GM19099 (cell line): ENCODE results near the gene RXYLT1.

Source experiments
- POLR2A ChIP-seq: IDR thresholded peaks from 3 replicates; pipeline ENCODE4 v1.6.1; 2011; ENCODE audit warnings: low read depth; ENCODE audit not compliant: insufficient read length; ENCODE audit errors: extremely low read depth

Gene RXYLT1, protein sequence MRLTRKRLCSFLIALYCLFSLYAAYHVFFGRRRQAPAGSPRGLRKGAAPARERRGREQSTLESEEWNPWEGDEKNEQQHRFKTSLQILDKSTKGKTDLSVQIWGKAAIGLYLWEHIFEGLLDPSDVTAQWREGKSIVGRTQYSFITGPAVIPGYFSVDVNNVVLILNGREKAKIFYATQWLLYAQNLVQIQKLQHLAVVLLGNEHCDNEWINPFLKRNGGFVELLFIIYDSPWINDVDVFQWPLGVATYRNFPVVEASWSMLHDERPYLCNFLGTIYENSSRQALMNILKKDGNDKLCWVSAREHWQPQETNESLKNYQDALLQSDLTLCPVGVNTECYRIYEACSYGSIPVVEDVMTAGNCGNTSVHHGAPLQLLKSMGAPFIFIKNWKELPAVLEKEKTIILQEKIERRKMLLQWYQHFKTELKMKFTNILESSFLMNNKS

DNA sequence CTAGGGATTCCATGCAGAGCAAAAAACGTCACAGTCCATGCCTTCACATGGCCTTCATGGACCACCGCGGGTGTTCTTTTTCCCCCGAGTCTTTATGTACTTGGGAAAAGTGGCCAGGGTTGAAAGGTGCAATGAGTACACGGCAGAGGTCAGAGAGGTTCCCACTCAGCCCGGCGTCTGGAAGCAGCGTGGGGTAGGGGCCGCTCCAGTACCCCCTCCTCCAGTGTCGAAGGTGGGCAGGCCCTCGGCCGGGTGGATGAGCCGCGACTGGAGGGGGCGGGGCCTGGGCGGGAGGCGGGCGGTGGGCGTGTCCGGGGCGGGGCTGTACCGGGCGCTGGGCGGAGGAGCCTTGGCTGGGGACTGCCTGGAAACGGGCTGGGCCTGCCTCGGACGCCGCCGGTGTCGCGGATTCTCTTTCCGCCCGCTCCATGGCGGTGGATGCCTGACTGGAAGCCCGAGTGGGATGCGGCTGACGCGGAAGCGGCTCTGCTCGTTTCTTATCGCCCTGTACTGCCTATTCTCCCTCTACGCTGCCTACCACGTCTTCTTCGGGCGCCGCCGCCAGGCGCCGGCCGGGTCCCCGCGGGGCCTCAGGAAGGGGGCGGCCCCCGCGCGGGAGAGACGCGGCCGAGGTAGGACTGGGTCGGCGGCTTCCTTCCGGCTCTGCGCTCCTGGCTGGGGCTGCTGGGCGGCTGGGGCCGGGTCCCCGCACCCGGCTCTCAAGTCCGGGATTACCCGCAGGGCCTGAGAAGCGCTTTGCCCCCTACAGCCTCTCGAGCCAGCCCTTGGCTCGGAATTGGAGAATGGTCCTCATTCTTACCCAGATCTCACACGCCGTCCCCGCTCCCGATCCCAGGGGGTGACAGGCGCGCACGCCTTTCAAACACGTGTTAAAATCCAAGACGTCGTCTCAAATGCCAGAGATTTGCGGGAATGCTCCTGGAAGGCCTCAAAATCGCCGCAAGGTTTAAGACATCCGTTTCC lies at the start of gene RXYLT1:
Gene RXYLT1, plus strand, starts transcription at position 412 of the 984 bp plus-strand sequence. Its CDS starts 52 bp downstream, at position 464.
- TF ChIP-seq POLR2A: peak; percentile 91

DNA sequence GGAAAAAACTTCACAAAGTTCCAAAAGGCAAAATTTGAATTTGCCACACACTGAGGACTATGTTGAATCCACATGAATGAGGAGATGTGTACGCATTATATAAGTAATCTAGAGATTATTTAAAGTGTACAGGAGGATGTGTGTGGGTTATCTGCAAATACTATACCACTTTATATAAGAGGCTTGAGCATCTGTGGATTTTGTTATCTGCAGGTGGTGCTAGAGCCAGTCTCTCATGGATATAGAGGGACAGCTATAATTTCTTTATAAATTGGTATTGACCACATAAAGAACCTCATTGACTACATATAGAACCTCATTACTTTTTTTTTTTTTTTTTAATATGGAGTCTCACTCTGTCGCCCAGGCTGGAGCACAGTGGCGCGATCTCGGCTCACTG lies 32.2 kb upstream of the RXYLT1 start:
- no peak for TF ChIP-seq POLR2A

DNA sequence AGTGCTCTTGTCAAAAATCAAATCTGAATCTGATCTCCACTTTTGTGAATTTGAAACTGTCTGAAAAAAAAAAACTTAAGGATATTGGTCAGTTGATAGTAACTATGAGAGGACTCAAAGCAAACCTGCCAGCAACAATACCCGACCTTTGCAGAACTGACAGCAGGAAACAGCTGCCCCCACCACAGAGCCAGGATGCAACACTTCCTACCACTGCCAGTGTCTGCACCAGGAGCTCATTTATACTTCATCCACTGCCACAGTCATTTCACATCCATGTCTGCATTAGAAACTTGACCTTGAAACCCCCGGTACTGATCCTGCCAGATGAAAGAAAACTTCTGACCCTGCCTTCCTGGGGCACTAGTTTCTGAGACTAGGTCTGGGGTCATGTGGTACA lies 27.4 kb upstream of the RXYLT1 start:
- TF ChIP-seq POLR2A: no peak

DNA sequence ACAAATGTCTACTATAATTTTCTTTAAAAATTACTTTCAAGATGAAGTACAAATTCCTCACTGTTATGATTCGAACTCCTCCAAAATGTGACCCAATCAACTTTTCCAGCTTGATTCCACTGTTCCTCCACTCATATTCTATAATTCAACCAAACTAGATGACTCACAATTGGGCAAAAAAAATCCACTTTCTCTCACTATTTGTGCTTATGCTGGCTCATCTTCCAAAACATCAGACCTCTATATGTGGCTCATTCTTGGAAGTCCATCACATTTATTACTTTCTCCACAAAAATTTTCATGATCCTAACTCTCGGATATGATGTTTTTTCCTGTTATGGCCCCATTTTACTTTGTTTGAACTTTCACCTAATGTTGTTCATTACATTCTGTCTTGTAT lies 26.9 kb upstream of the RXYLT1 start:
- no peak for TF ChIP-seq POLR2A

DNA sequence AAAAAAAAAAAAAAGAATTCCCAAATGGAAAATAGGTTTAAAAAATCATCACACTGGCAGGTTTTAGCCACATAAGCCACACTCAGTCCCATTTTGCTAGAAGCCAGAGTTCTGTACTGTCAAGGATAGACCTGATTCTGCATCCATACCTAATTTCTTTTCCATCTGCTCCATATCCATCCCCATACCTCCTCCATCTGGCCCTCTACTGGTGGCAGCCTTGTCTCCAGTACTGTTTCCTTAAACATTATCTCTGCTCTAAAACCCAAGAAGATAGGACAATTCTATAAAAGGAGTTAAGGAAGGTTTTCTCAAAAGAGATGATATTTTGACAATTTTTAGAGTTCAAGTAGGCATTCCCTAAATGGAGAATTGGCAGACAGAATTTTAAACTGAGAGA lies 26.0 kb upstream of the RXYLT1 start:
- no peak for TF ChIP-seq POLR2A

DNA sequence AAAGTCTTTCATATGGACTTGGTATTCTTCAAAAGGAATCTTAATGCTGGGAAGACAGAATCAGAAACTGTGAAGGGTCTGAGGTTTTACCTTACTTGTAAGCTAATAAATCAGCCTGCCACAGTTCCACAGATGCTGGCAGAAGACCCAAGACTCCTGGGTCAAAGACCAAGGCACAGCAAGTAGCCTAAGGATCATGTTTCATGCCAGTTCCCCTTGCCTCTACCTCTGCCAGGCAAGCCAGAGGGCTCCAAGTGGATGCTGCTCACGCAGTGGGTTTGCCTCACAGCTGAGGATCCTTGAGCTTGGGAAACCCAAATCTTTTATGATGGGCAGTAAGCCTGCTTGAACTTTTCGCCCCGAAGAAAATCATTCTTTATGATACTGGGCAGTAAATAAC lies 15.2 kb upstream of the RXYLT1 start:
- TF ChIP-seq POLR2A: no peak

DNA sequence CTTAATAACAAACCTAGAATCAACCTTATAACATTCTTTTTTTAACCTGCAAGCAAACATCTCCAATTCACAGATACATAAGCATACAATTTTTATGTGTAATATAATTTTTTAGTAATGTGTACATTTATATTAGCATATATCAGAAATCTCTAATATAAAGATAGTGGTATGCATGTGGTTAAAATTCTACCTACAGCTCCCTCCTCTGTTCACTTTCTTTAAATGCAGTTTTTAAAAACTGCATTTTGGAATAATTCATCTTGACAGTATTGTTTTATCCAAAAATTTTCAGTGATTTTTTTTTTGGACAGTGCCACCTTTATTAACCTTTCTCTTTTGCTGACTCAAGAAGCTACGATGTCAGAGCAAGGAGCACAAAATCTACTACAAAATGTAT lies 13.2 kb upstream of the RXYLT1 start:
- no peak for TF ChIP-seq POLR2A

DNA sequence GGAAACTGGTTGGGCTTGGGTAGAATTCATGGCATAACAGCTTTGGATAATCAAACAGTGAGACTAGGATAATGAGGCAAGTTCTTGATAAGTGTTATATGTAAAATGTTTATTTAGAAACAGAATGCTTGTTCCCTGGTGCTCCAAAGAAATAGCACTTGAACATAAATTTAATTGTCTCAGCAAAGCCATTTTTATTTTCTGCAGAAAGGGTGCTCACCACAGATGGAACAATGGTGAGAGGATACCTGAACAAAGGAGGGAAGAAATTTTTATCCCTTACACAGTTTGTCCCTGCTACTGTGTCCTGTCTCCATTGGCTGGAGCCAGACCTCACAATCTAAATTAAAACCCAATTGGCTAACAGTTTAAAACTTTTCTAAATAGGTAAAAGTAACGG lies 9.3 kb upstream of the RXYLT1 start:
- TF ChIP-seq POLR2A: no peak

DNA sequence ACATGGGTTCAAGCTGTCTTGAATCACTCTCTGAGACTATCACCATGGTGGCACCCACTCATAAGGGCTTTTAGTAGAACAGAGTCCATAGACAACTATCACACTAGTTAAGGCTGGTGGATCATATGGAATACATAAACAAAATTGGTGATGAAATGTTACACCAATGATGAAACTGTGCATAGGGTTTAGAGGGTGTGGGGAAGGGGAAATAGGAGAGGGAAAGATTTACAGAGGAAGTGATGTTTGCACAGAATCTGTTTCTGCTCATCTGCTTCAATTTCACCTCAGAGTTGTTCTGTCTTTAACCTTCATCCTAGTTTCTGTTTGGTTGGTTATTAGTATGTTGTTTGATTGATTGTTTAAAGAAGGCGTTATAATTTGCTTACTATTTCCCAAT lies 2.4 kb upstream of the RXYLT1 start:
- TF ChIP-seq POLR2A: no peak

DNA sequence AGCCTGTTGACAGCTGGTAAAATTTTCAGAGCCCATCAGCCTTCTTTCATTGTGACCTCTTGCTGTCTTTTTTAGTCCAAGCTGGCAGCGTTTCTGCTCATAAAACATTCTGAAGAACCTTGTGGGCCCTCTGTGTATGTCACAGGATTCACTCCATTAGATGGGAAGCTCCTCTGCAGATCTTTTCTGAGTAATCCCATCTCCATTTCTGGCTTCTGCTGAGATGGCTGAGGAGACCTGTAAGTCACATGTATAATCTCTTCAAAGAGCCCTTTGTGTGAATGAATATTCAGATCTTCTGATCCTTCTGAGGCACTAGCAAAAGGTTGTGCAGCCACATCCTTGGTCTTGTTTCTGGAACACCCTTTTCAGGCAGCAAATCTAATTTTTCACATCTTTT lies 2.8 kb downstream of the RXYLT1 start:
- TF ChIP-seq POLR2A: no peak

DNA sequence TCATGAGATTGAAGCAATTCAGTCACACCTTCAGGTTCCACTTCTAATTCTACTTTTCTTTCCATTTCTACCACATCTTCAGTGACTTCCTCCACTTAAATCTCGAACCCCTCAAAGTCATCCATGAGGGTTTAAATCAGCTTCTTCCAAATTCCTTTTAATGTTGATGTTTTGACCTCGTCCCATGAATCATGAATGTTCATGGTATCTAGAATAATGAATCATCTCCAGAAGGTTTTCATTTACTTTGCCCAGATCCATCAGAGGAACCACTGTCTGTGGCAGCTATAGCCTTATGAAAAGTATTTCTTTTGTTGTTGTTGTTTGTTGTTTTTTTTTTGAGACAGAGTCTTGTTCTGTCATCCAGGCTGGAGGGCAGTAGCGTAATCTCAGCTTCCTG lies 7.6 kb downstream of the RXYLT1 start:
- TF ChIP-seq POLR2A: no peak

DNA sequence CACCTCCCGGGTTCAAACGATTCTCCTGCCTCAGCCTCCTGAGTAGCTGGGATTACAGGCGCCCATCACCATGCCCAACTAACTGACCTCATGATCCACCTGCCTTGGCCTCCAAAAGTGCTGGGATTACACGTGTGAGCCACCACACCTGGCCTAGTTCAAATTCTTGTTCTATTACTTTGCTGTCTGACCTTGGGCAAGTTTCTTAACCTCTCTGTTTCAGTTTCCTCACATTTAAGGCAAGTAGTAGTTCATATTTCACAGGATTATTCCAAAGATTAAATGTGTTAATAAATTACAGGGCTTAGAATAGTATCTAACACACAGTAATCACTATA lies 10.9 kb downstream of the RXYLT1 start:
- no peak for TF ChIP-seq POLR2A

DNA sequence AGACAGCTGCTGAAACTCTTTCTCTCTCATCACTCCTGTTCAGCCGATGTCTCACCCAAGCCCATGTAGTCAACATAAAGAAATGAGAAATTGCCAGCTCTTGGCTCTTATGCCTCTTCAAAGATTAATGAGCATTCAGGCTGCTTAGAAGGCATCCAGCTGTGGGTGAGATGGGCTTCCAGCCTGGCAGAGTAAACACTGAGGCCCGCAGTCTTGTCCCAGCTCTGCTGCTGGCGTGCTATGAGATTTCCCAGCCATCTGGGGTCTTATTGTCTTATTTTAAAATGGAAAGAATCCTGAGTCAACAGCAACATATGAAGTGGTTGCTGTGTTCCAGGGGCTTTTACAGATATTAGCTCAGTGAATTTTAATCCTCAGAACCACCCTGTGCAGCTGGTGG lies 12.6 kb downstream of the RXYLT1 start:
- no peak for TF ChIP-seq POLR2A

DNA sequence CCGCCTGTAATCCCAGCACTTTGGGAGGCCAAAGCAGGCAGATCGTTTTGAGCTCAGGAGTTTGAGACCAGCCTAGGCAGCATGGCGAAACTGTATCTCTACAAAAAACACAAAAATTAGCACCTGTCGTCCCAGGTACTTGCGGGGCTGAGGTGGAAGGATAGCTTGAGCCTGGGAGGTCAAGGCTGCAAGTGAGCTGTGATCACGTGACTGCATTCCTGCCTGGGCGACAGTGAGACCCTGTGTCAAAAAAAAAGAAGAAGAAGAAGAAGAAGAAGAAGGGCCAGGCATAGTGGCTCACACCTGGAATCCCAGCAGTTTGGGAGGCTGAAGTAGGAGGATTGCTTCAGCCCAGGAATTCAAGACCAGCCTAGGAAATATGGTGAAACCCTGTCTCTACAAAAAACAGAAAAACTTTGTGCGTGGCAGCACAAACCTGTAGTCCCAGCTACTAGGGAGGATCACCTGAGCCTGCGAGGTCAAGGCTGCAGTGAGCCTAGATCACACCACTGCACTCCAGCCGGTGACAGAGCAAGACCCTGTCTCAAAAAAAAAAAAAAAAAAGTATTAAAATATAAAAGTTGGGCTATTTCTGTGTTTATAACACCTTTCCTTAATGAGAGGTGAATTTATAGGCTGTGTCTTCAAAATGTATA lies 15.5 kb downstream of the RXYLT1 start:
- no peak for TF ChIP-seq POLR2A

DNA sequence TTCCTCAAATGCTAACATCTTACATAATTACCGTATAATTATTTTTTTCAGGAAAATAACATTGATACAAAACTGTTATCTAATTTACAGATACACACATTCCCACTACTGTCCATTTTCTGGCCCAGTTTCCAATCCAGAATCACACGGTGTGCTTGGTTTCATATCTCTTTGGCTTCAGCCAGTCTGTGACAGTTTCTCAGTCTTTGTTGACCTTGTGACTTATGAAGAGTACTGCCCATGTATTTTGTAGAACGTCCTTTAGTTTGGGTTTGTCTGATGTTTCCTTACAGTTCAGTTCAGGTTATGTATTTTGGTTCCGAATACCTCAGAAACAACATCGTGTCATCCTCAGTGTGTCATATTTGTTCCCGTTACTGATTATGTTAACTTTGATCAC lies 16.2 kb downstream of the RXYLT1 start:
- no peak for TF ChIP-seq POLR2A
